Activated naive CD4-positive, alpha-beta T cell treated with anti-CD3 and anti-CD28 coated beads, Interleukin-2, amount 10 ng/mL, durations not matched to agents 7 days and 5 days (primary cell): Measurements from ENCODE around the gene EPHA2.

Source experiments
- CTCF ChIA-PET: fragments of 350-600 bp; sonication (Branson Sonifier 250); formaldehyde crosslinking; loops from one replicate; lab custom pipeline; 2021; ENCODE audit warnings: antibody characterized with exemption; lab: Charles Lee
- DNase-seq: peaks from one replicate; pipeline ENCODE4 v3.0.0-alpha.2; 2020
- H3K27ac Mint-ChIP-seq: one replicate; pipeline ENCODE4 v1.8.0; 2021; ENCODE audit warnings: mild to moderate bottlenecking, moderate library complexity, mixed read lengths
- H3K27me3 Mint-ChIP-seq: one replicate; pipeline ENCODE4 v1.8.0; 2021; ENCODE audit warnings: mild to moderate bottlenecking, mixed read lengths
- H3K36me3 Mint-ChIP-seq: one replicate; pipeline ENCODE4 v1.8.0; 2021; ENCODE audit warnings: mixed read lengths
- H3K4me1 Mint-ChIP-seq: one replicate; pipeline ENCODE4 v1.8.0; 2021; ENCODE audit warnings: mixed read lengths
- H3K4me3 Mint-ChIP-seq: one replicate; pipeline ENCODE4 v1.8.0; 2021; ENCODE audit warnings: mild to moderate bottlenecking, moderate library complexity, mixed read lengths
- H3K9me3 Mint-ChIP-seq: one replicate; pipeline ENCODE4 v1.8.0; 2021; ENCODE audit warnings: mixed read lengths

EPHA2 gene

GRCh38 chr1:16178596-16179497 lies 23.0 kb upstream of the EPHA2 start:
- peaks cover 34% of the 10 kb centered on the region for H3K27me3 Mint-ChIP-seq

GRCh38 chr1:16177306-16177705 lies 21.4 kb upstream of the EPHA2 start:
- H3K4me3 Mint-ChIP-seq, result no peak overlapping the region
- H3K4me1 Mint-ChIP-seq, result no peaks in the 10 kb centered on the region
- no peak overlapping the region for H3K27ac Mint-ChIP-seq
- peaks cover 44% of the 10 kb centered on the region for H3K27me3 Mint-ChIP-seq
- no peaks in the 10 kb centered on the region for H3K9me3 Mint-ChIP-seq
- no peak for DNase-seq
- H3K36me3 Mint-ChIP-seq, result no peaks in the 10 kb centered on the region
- CTCF ChIA-PET, result no interaction called here

More at GRCh38 chr1:16178596-16179497, 23.0 kb upstream of the EPHA2 start:
- no peak overlapping the region for H3K4me3 Mint-ChIP-seq
- no peak overlapping the region for H3K27ac Mint-ChIP-seq
- no peak for DNase-seq
- H3K9me3 Mint-ChIP-seq, result no peaks in the 10 kb centered on the region
- no peaks in the 10 kb centered on the region for H3K4me1 Mint-ChIP-seq
- H3K36me3 Mint-ChIP-seq, result no peaks in the 10 kb centered on the region
- CTCF ChIA-PET, result no interaction called here

- CTCF ChIA-PET, result interaction anchor here (0.8 kb wide), 2 partner anchors 10 to 97 kb away, joined by 3 read pairs; no protein-coding TSS in a partner anchor
- no peaks in the 10 kb centered on the region for H3K9me3 Mint-ChIP-seq
- H3K36me3 Mint-ChIP-seq, result no peaks in the 10 kb centered on the region
- H3K27me3 Mint-ChIP-seq, result peaks cover 47% of the 10 kb centered on the region
- no peak for DNase-seq
- H3K27ac Mint-ChIP-seq, result no peak overlapping the region
- H3K4me1 Mint-ChIP-seq, result no peaks in the 10 kb centered on the region
- no peak overlapping the region for H3K4me3 Mint-ChIP-seq
Observed at GRCh38 chr1:16176653-16177052, 20.8 kb upstream of the EPHA2 start.

- Mint-ChIP-seq H3K9me3 (no peaks in the 10 kb centered on the region), H3K4me1 (no peaks in the 10 kb centered on the region), H3K27ac (peak overlapping the region; percentile 19), H3K27me3 (peaks cover 54% of the 10 kb centered on the region), H3K4me3 (no peak overlapping the region), H3K36me3 (no peaks in the 10 kb centered on the region)
- DNase-seq, result no peak
- CTCF ChIA-PET, result interaction anchor here (0.8 kb wide), 2 partner anchors 10 to 97 kb away, joined by 3 read pairs; no protein-coding TSS in a partner anchor
Observed at GRCh38 chr1:16175610-16176553, 20.0 kb upstream of the EPHA2 start.

GRCh38 chr1:16174886-16175598 lies 19.2 kb upstream of the EPHA2 start:
- CTCF ChIA-PET, result no interaction called here
- no peak for DNase-seq
- H3K4me1 Mint-ChIP-seq, result no peaks in the 10 kb centered on the region
- H3K4me3 Mint-ChIP-seq, result no peak overlapping the region
- H3K27ac Mint-ChIP-seq, result no peak overlapping the region
- H3K36me3 Mint-ChIP-seq, result no peaks in the 10 kb centered on the region
- no peaks in the 10 kb centered on the region for H3K9me3 Mint-ChIP-seq
- peaks cover 63% of the 10 kb centered on the region for H3K27me3 Mint-ChIP-seq

- Mint-ChIP-seq H3K4me3 (no peak overlapping the region), H3K27ac (no peak overlapping the region)
- CTCF ChIA-PET, result no interaction called here
Observed at GRCh38 chr1:16174261-16174868, 18.5 kb upstream of the EPHA2 start.

GRCh38 chr1:16173447-16174260 lies 17.8 kb upstream of the EPHA2 start:
- Mint-ChIP-seq H3K27me3 (peaks cover 73% of the 10 kb centered on the region), H3K4me1 (peaks cover 9% of the 10 kb centered on the region)
- CTCF ChIA-PET, result no interaction called here

More at GRCh38 chr1:16174261-16174868, 18.5 kb upstream of the EPHA2 start:
- Mint-ChIP-seq H3K4me1 (peaks cover 2% of the 10 kb centered on the region), H3K9me3 (no peaks in the 10 kb centered on the region), H3K27me3 (peaks cover 70% of the 10 kb centered on the region), H3K36me3 (no peaks in the 10 kb centered on the region)
- DNase-seq, result no peak

GRCh38 chr1:16172964-16173446 lies 17.1 kb upstream of the EPHA2 start:
- Mint-ChIP-seq H3K4me1 (peaks cover 16% of the 10 kb centered on the region), H3K27ac (no peak overlapping the region), H3K27me3 (peaks cover 72% of the 10 kb centered on the region), H3K36me3 (no peaks in the 10 kb centered on the region), H3K9me3 (no peaks in the 10 kb centered on the region), H3K4me3 (no peak overlapping the region)
- CTCF ChIA-PET, result no interaction called here
- DNase-seq, result no peak

More at GRCh38 chr1:16173447-16174260, 17.8 kb upstream of the EPHA2 start:
- no peak for DNase-seq
- H3K27ac Mint-ChIP-seq, result no peak overlapping the region
- H3K9me3 Mint-ChIP-seq, result no peaks in the 10 kb centered on the region
- H3K36me3 Mint-ChIP-seq, result no peaks in the 10 kb centered on the region
- no peak overlapping the region for H3K4me3 Mint-ChIP-seq

- DNase-seq, result no peak
- Mint-ChIP-seq H3K4me1 (peaks cover 17% of the 10 kb centered on the region), H3K27ac (no peak overlapping the region), H3K27me3 (peaks cover 69% of the 10 kb centered on the region), H3K9me3 (no peaks in the 10 kb centered on the region), H3K4me3 (no peak overlapping the region), H3K36me3 (no peaks in the 10 kb centered on the region)
- CTCF ChIA-PET, result no interaction called here
Observed at GRCh38 chr1:16172218-16172830, 16.5 kb upstream of the EPHA2 start.

- H3K4me1 Mint-ChIP-seq, result peaks cover 21% of the 10 kb centered on the region
- H3K27me3 Mint-ChIP-seq, result peaks cover 64% of the 10 kb centered on the region
- no peaks in the 10 kb centered on the region for H3K36me3 Mint-ChIP-seq
- H3K27ac Mint-ChIP-seq, result no peak overlapping the region
- H3K4me3 Mint-ChIP-seq, result no peak overlapping the region
- H3K9me3 Mint-ChIP-seq, result no peaks in the 10 kb centered on the region
- no peak for DNase-seq
- CTCF ChIA-PET, result no interaction called here
Observed at GRCh38 chr1:16171314-16172151, 15.7 kb upstream of the EPHA2 start.

- H3K4me1 Mint-ChIP-seq, result peaks cover 30% of the 10 kb centered on the region
- H3K36me3 Mint-ChIP-seq, result no peaks in the 10 kb centered on the region
- H3K9me3 Mint-ChIP-seq, result no peaks in the 10 kb centered on the region
- DNase-seq, result no peak
- peaks cover 70% of the 10 kb centered on the region for H3K27me3 Mint-ChIP-seq
- CTCF ChIA-PET, result no interaction called here
- H3K27ac Mint-ChIP-seq, result no peak overlapping the region
- no peak overlapping the region for H3K4me3 Mint-ChIP-seq
Observed at GRCh38 chr1:16170283-16170673, 14.4 kb upstream of the EPHA2 start.
